ENCODE results near the gene TTC9B.

DNA sequence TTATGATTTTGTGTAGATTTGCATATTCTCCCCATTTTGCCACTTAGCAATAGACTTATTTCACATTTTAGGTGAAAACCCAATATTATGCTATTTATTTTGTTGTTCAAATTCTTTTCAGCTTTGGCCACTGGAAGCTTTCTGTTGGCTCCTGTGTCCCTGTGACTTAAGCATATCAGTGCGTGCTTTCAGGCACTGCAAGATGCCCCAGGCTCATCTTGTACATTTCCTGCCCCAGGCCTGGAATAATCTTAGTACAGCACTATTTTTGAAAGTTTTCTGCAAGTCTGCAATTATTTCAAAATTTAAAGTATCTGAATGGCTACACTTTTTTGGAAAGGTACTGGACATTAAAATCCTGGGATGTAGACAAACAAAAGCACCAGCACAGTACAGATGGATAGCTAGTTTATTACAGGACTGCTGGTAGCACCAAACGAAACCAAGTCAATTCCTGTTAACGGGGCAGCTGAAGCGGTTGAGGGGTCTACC, 11.8 kb upstream of the TTC9B start:
- TF ChIP-seq, protein P1, sequence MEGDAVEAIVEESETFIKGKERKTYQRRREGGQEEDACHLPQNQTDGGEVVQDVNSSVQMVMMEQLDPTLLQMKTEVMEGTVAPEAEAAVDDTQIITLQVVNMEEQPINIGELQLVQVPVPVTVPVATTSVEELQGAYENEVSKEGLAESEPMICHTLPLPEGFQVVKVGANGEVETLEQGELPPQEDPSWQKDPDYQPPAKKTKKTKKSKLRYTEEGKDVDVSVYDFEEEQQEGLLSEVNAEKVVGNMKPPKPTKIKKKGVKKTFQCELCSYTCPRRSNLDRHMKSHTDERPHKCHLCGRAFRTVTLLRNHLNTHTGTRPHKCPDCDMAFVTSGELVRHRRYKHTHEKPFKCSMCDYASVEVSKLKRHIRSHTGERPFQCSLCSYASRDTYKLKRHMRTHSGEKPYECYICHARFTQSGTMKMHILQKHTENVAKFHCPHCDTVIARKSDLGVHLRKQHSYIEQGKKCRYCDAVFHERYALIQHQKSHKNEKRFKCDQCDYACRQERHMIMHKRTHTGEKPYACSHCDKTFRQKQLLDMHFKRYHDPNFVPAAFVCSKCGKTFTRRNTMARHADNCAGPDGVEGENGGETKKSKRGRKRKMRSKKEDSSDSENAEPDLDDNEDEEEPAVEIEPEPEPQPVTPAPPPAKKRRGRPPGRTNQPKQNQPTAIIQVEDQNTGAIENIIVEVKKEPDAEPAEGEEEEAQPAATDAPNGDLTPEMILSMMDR (conservative IDR thresholded peaks at IDR 0.05) = no peak
- no peak for TF ChIP-seq ZFX (IDR thresholded peaks at IDR 0.05)
